Spleen (tissue), 7 donors: ENCODE measurements around the gene USP21.

Experiments
- POLR2A ChIP-seq, 3 donors: fragments of 450-650 bp; IDR thresholded peaks; one replicate each; pipeline ENCODE4 v1.5.1; 2017; ENCODE audit warnings: antibody characterized with exemption in 3 of 3, mild to moderate bottlenecking in 1 of 3
- TF ChIP-seq, protein P1 (sequence below), 11 experiments: fragments of 200-600 bp in 7 of 11; fragments of 450-650 bp in 4 of 11; sonication (generic) in 4 of 11; IDR thresholded peaks in 8 of 11; conservative IDR thresholded peaks in 3 of 11; 1 replicate in 7 of 11; 2 replicates in 4 of 11; pipeline versions ENCODE4 v1.4.0 to v1.8.0; 2016 to 2021; ENCODE audit warnings: antibody characterized with exemption in 11 of 11, inconsistent platforms in 4 of 11, mild to moderate bottlenecking in 1 of 11
- donor health status: DM: no; HTN: no; CAD: no; lungs with moderate emphysema.
- donor health status: DM: no; HTN: no; CAD: no.
- donor health status: DM: no; HTN: no; CAD: no.

DNA sequence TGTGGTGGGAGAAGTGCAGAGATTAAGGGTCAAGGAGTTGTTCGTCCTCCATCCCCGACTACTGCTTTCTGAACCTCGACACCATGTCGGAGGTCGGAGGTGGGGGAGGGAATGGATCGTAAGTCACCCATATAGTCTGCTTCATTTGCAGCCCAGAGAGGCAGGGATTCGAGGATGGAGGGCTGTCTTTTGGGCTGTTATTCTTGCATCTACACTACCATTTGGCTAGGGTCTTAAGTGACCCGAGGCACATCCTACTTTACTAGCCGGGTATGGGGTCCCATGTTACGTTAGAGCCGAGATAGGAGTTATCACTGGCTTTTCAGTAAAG, 578 bp downstream of the USP21 start:
- no peak for TF ChIP-seq POLR2A (IDR thresholded peaks at IDR 0.05)
- TF ChIP-seq, protein P1, sequence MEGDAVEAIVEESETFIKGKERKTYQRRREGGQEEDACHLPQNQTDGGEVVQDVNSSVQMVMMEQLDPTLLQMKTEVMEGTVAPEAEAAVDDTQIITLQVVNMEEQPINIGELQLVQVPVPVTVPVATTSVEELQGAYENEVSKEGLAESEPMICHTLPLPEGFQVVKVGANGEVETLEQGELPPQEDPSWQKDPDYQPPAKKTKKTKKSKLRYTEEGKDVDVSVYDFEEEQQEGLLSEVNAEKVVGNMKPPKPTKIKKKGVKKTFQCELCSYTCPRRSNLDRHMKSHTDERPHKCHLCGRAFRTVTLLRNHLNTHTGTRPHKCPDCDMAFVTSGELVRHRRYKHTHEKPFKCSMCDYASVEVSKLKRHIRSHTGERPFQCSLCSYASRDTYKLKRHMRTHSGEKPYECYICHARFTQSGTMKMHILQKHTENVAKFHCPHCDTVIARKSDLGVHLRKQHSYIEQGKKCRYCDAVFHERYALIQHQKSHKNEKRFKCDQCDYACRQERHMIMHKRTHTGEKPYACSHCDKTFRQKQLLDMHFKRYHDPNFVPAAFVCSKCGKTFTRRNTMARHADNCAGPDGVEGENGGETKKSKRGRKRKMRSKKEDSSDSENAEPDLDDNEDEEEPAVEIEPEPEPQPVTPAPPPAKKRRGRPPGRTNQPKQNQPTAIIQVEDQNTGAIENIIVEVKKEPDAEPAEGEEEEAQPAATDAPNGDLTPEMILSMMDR (IDR thresholded peaks at IDR 0.05 in 8 of 11, conservative IDR thresholded peaks at IDR 0.05 in 3 of 11) = no peak
